GM20000 (cell line): ENCODE results near the gene C1QL1.
A peak's percentile ranks its signal among the peaks of the same experiment; 100 is the strongest.
"Not testable (repeated sequence)": the region's sequence is repeated elsewhere in the genome, so short reads cannot be mapped to it uniquely, and the experiment has no call there.

Experiments
- DNase-seq: peaks from one replicate; pipeline ENCODE4 v3.0.0; 2012; ENCODE audit warnings: low spot score
- TF ChIP-seq, protein P1 (sequence below): IDR thresholded peaks from 2 replicates; pipeline ENCODE4 v1.5.1; 2012; ENCODE audit warnings: mild to moderate bottlenecking, control low read depth; ENCODE audit errors: extremely low read depth, missing control alignments

Gene C1QL1

DNA sequence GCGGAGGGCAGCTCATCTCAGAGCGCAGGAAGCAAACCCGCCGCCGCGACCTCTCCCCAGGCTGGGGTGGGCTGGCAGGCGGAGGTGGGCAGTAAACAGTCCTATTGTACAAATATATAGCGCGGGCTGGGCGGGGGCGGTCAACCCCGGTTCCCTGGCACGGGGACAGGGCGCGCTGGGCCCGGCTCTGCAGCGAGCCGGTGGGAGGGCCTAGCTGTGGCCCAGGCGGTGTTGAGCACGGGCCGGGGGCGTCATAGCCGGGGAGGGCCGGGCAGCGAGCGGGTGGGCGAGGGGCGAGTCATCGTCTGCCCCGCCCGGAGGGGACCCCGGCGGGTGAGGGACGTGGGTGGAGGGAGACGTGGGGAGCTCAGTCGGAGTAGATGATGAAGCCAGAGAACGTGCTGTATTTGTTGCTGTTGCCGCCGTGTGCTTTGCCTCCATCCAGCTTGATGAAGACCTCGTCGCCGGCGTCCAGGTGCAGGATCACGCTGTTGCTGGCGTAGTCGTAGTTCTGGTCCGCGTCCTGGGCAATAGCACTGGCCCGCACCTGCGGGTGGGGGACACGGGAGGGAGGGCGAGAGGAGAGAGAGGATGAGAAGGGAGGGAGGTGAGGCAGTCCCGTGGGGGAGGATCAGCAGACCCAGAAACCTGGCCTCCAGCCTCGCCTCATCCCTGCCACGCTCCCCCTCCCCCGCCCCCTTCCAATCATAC, 8.1 kb downstream of the C1QL1 start:
- TF ChIP-seq, protein P1, sequence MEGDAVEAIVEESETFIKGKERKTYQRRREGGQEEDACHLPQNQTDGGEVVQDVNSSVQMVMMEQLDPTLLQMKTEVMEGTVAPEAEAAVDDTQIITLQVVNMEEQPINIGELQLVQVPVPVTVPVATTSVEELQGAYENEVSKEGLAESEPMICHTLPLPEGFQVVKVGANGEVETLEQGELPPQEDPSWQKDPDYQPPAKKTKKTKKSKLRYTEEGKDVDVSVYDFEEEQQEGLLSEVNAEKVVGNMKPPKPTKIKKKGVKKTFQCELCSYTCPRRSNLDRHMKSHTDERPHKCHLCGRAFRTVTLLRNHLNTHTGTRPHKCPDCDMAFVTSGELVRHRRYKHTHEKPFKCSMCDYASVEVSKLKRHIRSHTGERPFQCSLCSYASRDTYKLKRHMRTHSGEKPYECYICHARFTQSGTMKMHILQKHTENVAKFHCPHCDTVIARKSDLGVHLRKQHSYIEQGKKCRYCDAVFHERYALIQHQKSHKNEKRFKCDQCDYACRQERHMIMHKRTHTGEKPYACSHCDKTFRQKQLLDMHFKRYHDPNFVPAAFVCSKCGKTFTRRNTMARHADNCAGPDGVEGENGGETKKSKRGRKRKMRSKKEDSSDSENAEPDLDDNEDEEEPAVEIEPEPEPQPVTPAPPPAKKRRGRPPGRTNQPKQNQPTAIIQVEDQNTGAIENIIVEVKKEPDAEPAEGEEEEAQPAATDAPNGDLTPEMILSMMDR: no peak
- no peak for DNase-seq

GRCh38 chr17:44956998-44957981, 10.8 kb downstream of the C1QL1 start:
- DNase-seq: no peak
- TF ChIP-seq, protein P1: no peak

- DNase-seq: no peak
- TF ChIP-seq, protein P1: no peak
Measured at GRCh38 chr17:44955674-44956425, 12.3 kb downstream of the C1QL1 start.

DNA sequence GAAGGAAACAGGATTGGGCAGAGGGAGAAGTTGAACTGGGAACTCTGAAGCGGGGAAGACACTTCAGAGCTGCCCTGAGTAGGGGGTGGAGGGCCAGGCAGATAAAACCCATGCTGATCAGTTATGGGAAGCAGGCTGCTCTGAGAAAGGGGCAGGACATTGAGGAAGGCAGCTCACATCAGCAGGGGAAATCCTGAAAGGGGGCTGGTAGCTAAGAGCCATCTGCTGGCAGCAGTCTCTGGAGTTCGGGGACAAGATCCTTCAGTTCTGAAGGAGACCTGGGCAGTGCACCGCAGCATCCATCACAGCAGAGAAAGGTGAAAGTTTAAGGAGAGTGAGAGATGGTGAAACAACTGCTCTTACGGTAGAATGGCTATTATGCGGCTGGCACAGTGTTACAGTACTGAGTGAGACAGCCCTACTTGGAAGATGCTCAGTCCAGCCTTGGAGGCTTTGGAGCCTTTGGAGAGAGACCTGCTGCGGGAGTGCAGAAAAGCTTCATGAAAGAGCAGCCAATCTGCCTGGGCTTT, 15.1 kb downstream of the C1QL1 start:
- no peak for DNase-seq
- TF ChIP-seq, protein P1: no peak

GRCh38 chr17:44948315-44948795, 19.7 kb downstream of the C1QL1 start:
- TF ChIP-seq, protein P1: no peak
- no peak for DNase-seq

DNA sequence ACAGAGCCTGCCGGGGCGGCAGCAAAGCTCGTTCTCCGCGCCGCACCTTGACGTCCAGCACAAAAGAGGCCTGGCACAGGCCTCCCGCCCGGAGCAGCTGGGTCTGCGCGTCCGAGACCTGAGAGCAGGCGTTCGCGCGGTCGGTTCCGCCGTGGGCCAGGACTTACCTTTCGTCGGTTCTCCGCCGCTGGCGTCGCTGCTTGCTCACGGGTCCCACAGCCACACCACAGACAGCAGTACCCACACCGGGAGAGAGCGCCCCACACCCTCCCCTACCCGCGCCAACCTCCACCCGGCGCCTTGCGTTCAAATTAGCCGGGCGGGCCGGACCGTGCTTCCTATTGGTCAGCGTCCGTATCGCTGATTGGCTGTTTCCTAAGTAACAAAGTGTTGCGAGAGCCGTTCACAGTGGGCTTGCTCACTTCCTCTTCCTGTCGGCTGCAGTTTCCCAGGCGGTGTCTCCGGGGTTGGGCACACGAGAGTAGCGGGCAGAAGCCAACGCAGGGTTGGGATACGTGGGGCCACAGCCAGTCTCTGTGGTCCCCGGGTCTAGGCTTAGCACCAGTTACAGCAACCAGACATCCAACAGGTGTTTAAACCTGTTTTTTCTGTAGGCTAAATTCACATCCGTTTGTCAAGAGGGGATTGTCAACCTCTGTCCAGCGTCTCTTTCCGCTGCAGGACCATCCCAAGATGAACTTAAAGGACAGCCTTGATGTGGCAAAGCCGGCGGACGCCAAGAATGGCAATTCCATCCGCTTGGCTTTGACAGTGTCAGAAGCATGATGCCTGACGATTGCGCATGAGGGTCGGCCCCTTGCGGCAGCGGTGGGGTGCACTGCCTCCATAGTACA, 20.4 kb downstream of the C1QL1 start, which contains the start of gene KIF18B:
KIF18B (minus strand) TSS at position 313 of the 854 bp plus-strand sequence. CDS start 11,429 bp downstream, outside the sequence.
- TF ChIP-seq, protein P1: no peak

DNA sequence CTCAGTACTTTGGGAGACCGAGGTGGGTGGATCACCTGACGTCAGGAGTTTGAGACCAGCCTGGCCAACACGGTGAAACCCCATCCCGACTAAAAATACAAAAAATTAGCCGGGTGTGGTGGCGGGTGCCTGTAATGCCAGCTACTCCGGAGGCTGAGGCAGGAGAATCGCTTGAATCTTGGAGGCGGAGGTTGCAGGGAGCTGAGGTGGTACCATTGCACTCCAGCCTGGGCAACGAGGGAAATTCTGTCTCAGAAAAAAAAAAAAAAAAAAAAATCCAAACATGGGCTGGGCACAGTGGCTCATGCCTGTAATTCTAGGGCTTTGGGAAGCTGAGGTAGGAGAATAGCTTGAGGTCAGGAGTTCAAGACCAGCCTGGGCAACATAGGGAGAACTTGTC, 22.5 kb downstream of the C1QL1 start:
- DNase-seq: not testable (repeated sequence)

More for the DNA sequence above, 20.4 kb downstream of the C1QL1 start, which contains the start of gene KIF18B:
- peak; percentile 97 for DNase-seq
